ENCODE data around the gene TOM1L2. TPM values are rescaled to one million over a fixed set of nuclear protein-coding genes. Genes with fewer than 3 reads are reported as not detected.

TOM1L2 gene
- total and polyA plus RNA-seq, 2 donors (not counting 1 experiment from before 2014, with no cell fraction given) = 33.9 to 35.9 TPM

DNA sequence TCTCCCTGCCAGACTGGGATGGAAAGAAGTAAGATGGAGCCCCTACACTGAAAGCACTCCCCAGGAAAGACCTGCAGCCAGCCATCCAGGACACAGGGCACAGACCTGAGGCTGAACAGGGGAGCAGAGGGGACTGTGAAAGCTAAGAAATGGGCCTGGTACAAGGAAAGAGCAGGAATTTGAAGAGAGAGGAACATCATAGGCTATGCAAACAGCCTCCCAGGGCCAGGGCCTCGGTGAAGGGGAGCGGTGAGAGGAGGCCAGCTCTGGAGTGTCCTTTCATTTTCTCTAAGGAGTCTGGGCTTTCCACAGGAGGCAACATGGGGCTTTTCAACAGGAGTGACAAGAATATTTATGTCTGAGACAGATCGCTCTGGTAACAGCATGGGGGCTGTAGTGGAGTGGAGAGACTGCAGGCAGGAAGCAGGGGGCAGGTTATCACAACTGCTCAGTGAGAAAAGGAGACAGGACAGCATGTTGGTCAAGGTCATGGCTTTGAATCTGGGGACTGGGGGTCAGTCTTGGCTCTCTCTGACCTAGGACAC lies 50.1 kb downstream of the TOM1L2 start:
- no peaks in the 10 kb centered on the region for H4K20me1 ChIP-seq (ENCODE audit: control insufficient read depth, extremely low read depth, insufficient read depth, low read length)
- peak overlapping the region; percentile 16 for H3K9ac ChIP-seq (ENCODE audit: insufficient read depth, low read length)
- no peak overlapping the region for H3K4me3 ChIP-seq (replicated peaks in 1 of 4; ENCODE audit: control extremely low read depth in 1 of 4, insufficient read depth in 1 of 4, low read depth in 3 of 4, low read length in 4 of 4)
- H3K36me3 ChIP-seq (ENCODE audit: control insufficient read depth, insufficient read depth, low read length) = no peaks in the 10 kb centered on the region
- no peak overlapping the region for H3K4me2 ChIP-seq (ENCODE audit: extremely low read depth, insufficient read depth, low read length)
- peaks cover 30% of the 10 kb centered on the region for H3K4me1 ChIP-seq (ENCODE audit: control insufficient read depth, extremely low read depth, insufficient read depth, low read length)
- DNase-seq (ENCODE audit: low read depth in 2 of 2) = no peak
- no peaks in the 10 kb centered on the region for H3K9me3 ChIP-seq (ENCODE audit: control insufficient read depth, insufficient read depth, low read depth, low read length)
- H3K27me3 ChIP-seq (ENCODE audit: control insufficient read depth, insufficient read depth, low read length) = no peaks in the 10 kb centered on the region
- H2AFZ ChIP-seq (ENCODE audit: low read length) = no peak overlapping the region
- H3K79me2 ChIP-seq (ENCODE audit: control insufficient read depth, insufficient read depth, low read length) = peaks cover 11% of the 10 kb centered on the region
- H3K27ac ChIP-seq (ENCODE audit: insufficient read depth, low read length) = peak overlapping the region; percentile 66
- no peak for TF ChIP-seq EZH2 (IDR thresholded peaks at IDR 0.05; ENCODE audit: low read length, missing control alignments)
- TF ChIP-seq, protein P1, sequence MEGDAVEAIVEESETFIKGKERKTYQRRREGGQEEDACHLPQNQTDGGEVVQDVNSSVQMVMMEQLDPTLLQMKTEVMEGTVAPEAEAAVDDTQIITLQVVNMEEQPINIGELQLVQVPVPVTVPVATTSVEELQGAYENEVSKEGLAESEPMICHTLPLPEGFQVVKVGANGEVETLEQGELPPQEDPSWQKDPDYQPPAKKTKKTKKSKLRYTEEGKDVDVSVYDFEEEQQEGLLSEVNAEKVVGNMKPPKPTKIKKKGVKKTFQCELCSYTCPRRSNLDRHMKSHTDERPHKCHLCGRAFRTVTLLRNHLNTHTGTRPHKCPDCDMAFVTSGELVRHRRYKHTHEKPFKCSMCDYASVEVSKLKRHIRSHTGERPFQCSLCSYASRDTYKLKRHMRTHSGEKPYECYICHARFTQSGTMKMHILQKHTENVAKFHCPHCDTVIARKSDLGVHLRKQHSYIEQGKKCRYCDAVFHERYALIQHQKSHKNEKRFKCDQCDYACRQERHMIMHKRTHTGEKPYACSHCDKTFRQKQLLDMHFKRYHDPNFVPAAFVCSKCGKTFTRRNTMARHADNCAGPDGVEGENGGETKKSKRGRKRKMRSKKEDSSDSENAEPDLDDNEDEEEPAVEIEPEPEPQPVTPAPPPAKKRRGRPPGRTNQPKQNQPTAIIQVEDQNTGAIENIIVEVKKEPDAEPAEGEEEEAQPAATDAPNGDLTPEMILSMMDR (conservative IDR thresholded peaks at IDR 0.05 in 1 of 2, IDR thresholded peaks at IDR 0.05 in 1 of 2; ENCODE audit: low read depth in 1 of 2, low read length in 2 of 2) = no peak

DNA sequence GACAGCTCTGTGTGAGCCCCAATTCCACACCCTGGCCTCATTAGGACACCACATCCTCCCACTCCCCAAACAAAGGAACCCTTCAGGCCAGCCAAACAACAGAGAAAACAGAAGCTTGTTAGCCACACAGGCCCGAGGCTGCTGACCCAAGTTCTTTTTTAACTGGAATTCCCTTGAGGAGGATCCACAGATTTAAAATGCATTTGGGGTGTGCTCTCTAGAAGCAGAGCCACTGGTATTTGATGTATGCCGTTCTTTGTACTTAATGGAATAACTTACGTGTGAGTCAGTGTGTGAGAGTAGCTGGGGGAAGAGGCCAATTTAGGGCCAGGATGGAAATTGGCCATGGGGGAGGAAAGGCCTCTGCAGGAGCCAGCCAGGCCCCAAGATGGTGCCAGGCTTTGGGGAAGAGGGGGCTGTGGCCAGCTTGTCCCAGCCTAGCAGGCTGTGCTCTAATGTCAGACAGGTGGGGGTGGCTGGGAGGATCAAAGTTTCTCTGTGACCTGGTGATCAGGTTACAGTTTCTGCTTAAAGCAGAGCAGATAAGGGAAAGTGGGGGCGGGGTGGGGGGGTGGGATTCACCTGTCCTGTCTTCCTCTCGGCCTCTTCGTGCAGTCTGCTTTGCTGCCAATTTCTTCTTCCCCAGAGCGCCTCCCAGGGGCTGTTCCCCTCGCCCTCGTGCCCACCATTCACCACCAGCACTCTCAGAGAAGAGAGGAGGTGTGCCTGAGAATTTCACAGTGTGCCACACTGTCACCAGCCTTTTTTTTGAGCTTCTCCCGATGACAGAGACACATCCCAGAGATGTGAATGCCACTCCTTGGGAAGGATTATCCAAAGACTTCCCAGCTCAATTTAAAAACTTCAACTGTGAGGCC lies 50.8 kb downstream of the TOM1L2 start:
- peaks cover 29% of the 10 kb centered on the region for H3K4me1 ChIP-seq (ENCODE audit: control insufficient read depth, extremely low read depth, insufficient read depth, low read length)
- no peaks in the 10 kb centered on the region for H3K36me3 ChIP-seq (ENCODE audit: control insufficient read depth, insufficient read depth, low read length)
- TF ChIP-seq, protein P1 (conservative IDR thresholded peaks at IDR 0.05 in 1 of 2, IDR thresholded peaks at IDR 0.05 in 1 of 2; ENCODE audit: low read depth in 1 of 2, low read length in 2 of 2) = no peak
- TF ChIP-seq EZH2 (IDR thresholded peaks at IDR 0.05; ENCODE audit: low read length, missing control alignments) = no peak
- H3K9ac ChIP-seq (ENCODE audit: insufficient read depth, low read length) = peak overlapping the region; percentile 51
- H3K27me3 ChIP-seq (ENCODE audit: control insufficient read depth, insufficient read depth, low read length) = no peaks in the 10 kb centered on the region
- H3K79me2 ChIP-seq (ENCODE audit: control insufficient read depth, insufficient read depth, low read length) = peaks cover 10% of the 10 kb centered on the region
- no peaks in the 10 kb centered on the region for H4K20me1 ChIP-seq (ENCODE audit: control insufficient read depth, extremely low read depth, insufficient read depth, low read length)
- no peak overlapping the region for H3K4me3 ChIP-seq (replicated peaks in 1 of 4; ENCODE audit: control extremely low read depth in 1 of 4, insufficient read depth in 1 of 4, low read depth in 3 of 4, low read length in 4 of 4)
- no peak overlapping the region for H2AFZ ChIP-seq (ENCODE audit: low read length)
- peak overlapping the region; percentile 81 for H3K4me2 ChIP-seq (ENCODE audit: extremely low read depth, insufficient read depth, low read length)
- no peaks in the 10 kb centered on the region for H3K9me3 ChIP-seq (ENCODE audit: control insufficient read depth, insufficient read depth, low read depth, low read length)
- DNase-seq (ENCODE audit: low read depth in 2 of 2) = peak; percentile 92 to 98
- peak overlapping the region; percentile 81 for H3K27ac ChIP-seq (ENCODE audit: insufficient read depth, low read length)

All from fibroblast of lung (primary cell).